IPS-20b (cell line): ENCODE results near the gene PAX8.

ENCODE experiments used
- H3K27ac ChIP-seq: one replicate; pipeline ENCODE4 v1.5.1; 2013; ENCODE audit warnings: low read length
- H3K27me3 ChIP-seq: 2 replicates; pipeline ENCODE4 v1.6.1; 2013; ENCODE audit warnings: mild to moderate bottlenecking, low read length, inconsistent platforms; ENCODE audit not compliant: insufficient read depth
- H3K36me3 ChIP-seq: 2 replicates; pipeline ENCODE4 v1.6.1; 2013; ENCODE audit warnings: low read depth, mild to moderate bottlenecking, inconsistent platforms, low read length, moderate library complexity; ENCODE audit not compliant: insufficient read depth
- H3K4me1 ChIP-seq: 2 replicates; pipeline ENCODE4 v1.6.1; 2013; ENCODE audit warnings: mild to moderate bottlenecking, control low read depth, inconsistent platforms, low read length, moderate library complexity; ENCODE audit not compliant: insufficient read depth
- H3K4me3 ChIP-seq: 2 replicates; pipeline ENCODE4 v1.5.1; 2013; ENCODE audit warnings: mild to moderate bottlenecking, low read length, inconsistent platforms
- H3K9ac ChIP-seq: 2 replicates; pipeline ENCODE4 v1.6.1; 2013; ENCODE audit warnings: low read depth, mild to moderate bottlenecking, inconsistent platforms, low read length, moderate library complexity
- H3K9me3 ChIP-seq: 2 replicates; pipeline ENCODE4 v1.6.1; 2013; ENCODE audit warnings: mild to moderate bottlenecking, low read depth, low read length, inconsistent platforms; ENCODE audit not compliant: insufficient read depth

The PAX8 gene

DNA sequence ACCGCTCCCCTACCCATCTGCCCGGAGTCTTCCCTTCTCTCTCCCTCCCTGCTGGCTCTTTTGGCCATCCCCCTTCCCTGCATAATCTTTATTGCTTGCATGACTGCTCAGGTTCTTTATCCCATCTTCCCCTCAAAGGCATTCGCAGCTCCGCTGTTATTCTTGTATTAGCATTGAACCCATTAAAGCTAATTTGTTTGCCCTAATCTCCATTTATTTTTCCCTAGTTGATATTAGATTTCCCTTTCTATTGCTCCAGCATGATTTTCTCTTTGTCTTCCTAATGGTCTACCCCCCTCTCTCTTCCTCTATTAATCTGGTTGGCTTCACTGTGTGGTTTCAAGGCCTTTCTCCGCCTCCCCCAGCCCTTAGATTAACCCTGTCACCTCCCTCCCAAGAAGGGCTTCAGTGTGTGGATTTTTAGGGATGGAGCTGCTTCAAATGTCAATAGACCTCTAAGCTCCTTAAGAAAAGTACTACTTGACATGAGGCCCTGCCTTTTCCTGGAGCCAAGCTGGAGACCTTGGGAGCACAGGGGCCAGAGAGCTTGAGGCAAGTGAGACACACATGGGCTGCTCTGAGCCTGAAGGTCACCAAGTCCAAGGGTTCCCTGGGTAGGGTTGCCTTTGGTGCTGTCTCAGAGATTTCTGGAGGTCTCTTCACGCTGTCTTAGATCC, 20.1 kb downstream of the PAX8 start:
- Histone ChIP-seq H3K36me3 (0 out of 2 replicates have a peak, but pooled peaks cover 3% of the 10 kb centered on the region), H3K27ac (no peak overlapping the region), H3K9me3 (no peaks in the 10 kb centered on the region), H3K9ac (no peak overlapping the region), H3K4me3 (no peak overlapping the region), H3K27me3 (no peaks in the 10 kb centered on the region), H3K4me1 (no peaks in the 10 kb centered on the region; the same call in 1 of the 2 replicates)

DNA sequence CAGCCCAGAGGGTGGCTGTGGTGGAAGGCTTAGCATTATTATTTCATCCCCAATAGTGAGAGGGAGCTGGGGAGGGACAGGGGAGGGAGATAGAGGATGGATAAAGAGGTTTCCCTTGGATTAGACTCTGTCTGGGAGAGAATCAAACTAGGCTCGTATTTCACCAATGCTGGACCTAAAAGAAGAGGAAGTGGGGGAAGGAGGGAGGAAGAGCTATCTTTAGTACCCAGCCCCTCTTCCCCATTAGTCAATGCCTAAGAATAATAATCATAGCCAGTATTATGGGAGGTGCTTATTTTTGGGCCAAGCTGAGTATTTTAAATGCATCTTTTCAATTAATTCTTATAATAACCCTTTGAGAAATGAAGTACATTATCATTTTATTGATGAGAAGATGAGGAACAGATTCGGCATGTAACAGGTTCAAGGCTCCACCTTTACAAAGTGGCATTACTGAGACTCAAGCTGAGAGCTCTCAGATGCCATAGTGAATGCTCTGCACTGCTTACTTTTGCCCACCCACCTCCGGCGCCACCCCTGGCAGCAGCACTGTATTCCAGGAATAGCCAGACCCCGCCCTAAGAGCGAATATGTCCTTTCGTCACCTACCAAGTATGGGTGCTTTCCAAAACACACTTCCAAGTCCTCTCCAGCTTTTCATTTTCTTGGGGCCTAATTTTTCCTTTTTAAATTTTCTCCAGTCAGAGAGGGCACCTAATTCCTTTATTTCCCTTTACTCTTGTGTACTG, 21.0 kb downstream of the PAX8 start:
- Histone ChIP-seq H3K27me3 (no peaks in the 10 kb centered on the region; the same call in 1 of the 2 replicates), H3K9me3 (no peaks in the 10 kb centered on the region), H3K27ac (no peak overlapping the region), H3K4me3 (no peak overlapping the region), H3K9ac (no peak overlapping the region), H3K4me1 (no peaks in the 10 kb centered on the region; the same call in 1 of the 2 replicates), H3K36me3 (0 out of 2 replicates have a peak, but pooled peaks cover 3% of the 10 kb centered on the region)

DNA sequence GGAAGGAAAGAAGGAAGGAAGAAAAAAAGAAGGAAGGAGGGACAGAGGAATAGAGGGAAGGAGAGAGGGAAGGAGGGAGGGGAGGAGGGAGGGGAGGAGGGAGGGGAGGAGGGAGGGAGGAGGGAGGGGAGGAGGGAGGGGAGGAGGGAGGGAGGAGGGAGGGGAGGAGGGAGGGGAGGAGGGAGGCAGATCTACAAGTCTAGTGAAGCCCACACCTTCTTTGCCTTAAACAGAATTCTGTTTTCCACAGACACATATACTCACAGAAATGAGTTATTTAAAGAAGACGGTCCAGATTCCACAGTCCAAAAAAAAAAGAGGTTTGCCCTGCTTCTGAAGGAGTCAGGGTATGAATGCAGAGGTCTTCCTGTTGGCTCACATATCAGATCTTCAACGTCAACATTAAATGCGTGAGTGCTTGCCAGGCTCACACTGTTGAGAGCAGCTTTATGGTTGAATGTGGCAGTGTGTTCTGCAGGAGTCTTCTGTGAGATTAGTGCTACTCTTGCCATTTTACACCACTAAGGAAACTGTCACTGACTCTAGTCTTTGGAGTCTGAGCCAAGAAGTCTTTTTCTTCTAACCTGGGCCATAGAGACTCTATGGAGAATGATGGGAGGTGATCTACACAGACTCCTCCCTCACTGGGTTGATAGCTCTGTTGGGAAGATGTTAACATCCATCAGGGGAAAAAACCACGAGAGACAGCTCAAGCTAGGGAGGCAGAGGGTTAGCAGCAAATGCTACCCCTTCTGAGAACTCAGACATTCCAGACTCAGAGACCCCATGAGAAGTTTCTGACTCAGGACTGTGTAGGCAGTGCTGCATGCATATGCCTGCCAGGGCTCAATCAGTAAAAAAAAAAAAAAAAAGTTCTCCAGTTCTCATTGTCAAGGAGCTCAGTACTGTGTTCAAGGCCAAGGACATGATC, 23.3 kb downstream of the PAX8 start:
- no peaks in the 10 kb centered on the region; the same call in 1 of the 2 replicates for H3K27me3 ChIP-seq
- H3K4me1 ChIP-seq: no peaks in the 10 kb centered on the region; the same call in 1 of the 2 replicates
- H3K4me3 ChIP-seq: no peak overlapping the region
- no peak overlapping the region for H3K27ac ChIP-seq
- H3K36me3 ChIP-seq: 0 out of 2 replicates have a peak, but pooled peaks cover 3% of the 10 kb centered on the region
- H3K9ac ChIP-seq: no peak overlapping the region
- H3K9me3 ChIP-seq: no peaks in the 10 kb centered on the region

DNA sequence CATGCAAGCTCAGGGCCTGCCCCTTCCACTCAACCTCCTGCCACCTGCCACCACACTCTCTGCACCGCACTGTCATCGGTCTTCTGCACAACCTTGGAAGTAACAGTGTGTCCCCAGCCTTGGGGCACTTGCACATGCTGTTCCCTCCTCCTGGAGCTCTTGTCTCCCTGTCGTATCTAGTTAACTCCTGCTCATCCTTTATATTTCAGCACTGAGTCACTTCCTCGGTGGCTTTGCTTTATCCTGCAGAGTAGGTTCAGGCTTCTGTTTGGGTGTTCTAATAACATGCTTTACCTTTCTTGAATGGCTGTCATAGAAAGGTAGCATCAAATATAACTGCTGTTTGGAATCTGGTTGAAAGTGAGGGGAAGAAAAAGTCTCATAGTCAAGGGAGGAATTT, 25.3 kb downstream of the PAX8 start:
- H3K27me3 ChIP-seq: no peaks in the 10 kb centered on the region; the same call in 1 of the 2 replicates
- H3K36me3 ChIP-seq: no peaks in the 10 kb centered on the region
- H3K9me3 ChIP-seq: no peaks in the 10 kb centered on the region
- no peaks in the 10 kb centered on the region; the same call in 1 of the 2 replicates for H3K4me1 ChIP-seq
- no peak overlapping the region for H3K9ac ChIP-seq
- no peak overlapping the region for H3K27ac ChIP-seq
- H3K4me3 ChIP-seq: no peak overlapping the region

DNA sequence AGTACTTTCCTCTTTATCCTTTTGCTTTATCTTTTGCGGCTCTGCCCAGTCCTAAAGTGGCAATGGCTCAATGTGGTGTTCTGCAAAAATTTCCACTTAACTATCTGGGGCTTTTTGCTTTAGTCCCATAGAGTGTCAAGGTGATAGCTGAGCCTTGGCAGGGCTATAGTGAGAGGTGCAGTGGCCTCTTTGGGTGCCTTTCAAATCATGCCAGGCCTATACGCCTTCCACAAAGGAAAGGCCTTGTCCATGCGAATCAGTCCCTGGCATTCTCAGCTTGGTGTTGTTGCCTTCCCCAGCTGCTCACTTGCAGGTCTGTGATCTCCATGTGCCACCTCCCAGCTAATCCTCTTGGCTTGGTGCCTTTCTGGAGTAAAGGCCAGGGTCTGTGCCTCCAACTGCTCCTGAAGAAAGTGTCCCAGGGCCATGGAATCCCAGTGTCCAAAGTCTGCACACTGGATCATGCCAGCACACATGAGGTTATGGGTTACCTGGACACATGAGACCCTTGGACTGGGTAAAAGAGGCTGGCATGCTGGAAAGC, 26.6 kb downstream of the PAX8 start:
- H3K27ac ChIP-seq: no peak overlapping the region
- H3K9me3 ChIP-seq: no peaks in the 10 kb centered on the region
- H3K4me1 ChIP-seq: no peaks in the 10 kb centered on the region
- no peaks in the 10 kb centered on the region; the same call in 1 of the 2 replicates for H3K27me3 ChIP-seq
- no peaks in the 10 kb centered on the region for H3K36me3 ChIP-seq
- no peak overlapping the region for H3K9ac ChIP-seq
- no peak overlapping the region for H3K4me3 ChIP-seq

DNA sequence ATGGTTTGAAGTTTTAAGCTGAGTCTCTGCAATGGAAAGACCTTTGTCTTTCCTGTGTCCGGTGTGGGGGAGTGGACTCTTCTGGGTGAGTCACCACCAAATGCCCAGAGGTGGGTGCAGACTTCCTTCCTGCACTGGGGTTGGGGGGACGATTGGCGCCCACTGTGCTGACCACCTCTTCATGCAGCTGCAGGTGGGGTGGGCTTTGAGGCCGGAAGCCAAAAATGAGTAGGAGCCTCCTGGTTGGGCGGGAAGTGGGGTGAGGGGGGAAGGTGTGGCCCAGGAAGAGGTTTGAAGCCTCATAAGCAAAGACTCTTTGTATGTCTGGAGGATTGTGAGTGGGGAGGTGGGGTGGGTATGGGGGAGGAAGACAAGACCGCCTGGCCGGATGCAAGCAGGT, 27.6 kb downstream of the PAX8 start:
- Histone ChIP-seq H3K27ac (no peak overlapping the region), H3K9me3 (no peaks in the 10 kb centered on the region), H3K4me1 (no peaks in the 10 kb centered on the region), H3K4me3 (no peak overlapping the region), H3K36me3 (no peaks in the 10 kb centered on the region), H3K27me3 (no peaks in the 10 kb centered on the region; the same call in 1 of the 2 replicates), H3K9ac (no peak overlapping the region)

DNA sequence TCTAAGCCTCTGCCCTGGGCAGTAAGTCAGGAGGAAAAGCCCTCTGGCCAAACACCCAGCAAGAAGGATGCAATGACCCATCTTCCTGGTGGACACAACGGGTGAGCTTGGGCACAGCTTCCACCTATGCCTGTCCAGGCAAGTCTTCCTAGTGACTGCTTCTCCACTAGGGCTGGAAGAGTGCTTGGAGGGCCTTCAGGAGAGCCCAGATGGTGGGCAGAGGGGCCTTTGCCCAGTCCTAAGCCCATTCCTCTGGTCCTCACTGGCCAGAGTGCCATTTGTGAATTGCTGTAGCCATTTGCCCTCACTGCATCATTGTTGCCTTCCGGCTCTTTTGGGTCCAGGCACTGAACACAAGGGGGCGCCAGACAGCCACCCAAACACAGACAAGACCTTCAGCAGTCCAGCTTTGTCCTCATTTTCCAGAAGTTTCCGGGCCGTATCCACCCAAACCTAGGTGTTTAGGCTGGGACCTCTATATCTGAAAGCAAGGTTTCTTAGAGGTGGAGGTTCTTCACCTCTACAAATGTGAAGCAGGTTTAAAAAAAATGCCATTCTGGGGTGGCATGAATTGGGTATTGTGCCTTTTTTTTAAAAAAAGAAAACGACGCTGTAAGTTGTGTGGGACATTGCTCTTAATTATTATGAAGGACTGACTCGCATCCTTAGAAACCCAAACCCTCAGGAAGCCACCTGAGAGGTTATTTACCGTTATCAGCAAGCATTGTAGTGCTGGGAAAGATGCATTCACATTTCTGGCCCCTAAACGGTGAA, 29.5 kb downstream of the PAX8 start:
- Histone ChIP-seq H3K4me1 (no peaks in the 10 kb centered on the region), H3K36me3 (no peaks in the 10 kb centered on the region), H3K9me3 (no peaks in the 10 kb centered on the region), H3K4me3 (no peak overlapping the region), H3K27me3 (no peaks in the 10 kb centered on the region; the same call in 1 of the 2 replicates), H3K9ac (no peak overlapping the region), H3K27ac (no peak overlapping the region)

DNA sequence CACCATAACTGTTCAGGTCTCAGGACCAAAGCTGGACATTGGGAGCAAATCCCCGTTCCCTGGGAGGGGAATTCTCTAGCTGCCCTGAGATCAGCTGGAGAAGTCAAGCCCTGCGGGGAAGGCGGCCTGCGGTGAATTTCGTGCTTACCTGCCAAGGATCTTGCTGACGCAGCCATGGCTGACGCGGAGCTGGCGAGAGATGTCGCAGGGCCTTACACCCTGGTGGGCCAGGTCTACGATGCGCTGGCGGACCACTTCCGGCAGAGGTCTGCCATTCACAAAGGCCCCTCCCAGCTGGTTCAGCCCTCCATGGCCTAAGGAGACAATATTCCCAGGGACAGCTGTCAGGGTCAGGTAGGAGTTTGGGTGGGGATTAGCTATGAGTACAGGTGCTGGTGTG, 32.1 kb downstream of the PAX8 start:
- Histone ChIP-seq H3K9me3 (no peaks in the 10 kb centered on the region), H3K4me1 (no peaks in the 10 kb centered on the region), H3K27me3 (no peaks in the 10 kb centered on the region), H3K4me3 (no peak overlapping the region), H3K27ac (no peak overlapping the region), H3K9ac (no peak overlapping the region), H3K36me3 (no peaks in the 10 kb centered on the region)

DNA sequence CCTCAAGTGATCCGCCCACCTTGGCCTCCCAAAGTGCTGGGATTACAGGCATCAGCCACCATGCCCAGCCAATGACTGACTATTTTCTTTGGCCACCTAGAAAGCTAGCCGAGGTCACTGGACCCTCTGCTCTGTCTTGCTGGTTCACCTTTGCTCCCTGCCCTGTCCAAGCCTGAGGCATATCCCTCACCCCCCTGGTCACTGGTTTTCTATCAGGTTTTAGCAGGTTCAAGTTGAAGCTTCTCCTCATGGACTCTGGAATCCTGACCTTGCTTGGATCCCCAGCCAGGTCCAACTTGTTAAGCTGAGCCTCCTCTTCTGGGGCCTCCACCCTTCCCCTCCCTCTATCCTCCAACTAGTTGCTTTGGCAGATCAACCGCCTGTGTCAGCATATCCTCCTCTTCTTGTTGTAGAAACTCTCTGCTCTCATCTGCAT, 33.4 kb downstream of the PAX8 start:
- Histone ChIP-seq H3K27me3 (no peaks in the 10 kb centered on the region), H3K4me1 (no peaks in the 10 kb centered on the region), H3K9ac (no peak overlapping the region; the same call in 1 of the 2 replicates), H3K9me3 (no peaks in the 10 kb centered on the region), H3K36me3 (no peaks in the 10 kb centered on the region), H3K27ac (no peak overlapping the region), H3K4me3 (no peak overlapping the region)

DNA sequence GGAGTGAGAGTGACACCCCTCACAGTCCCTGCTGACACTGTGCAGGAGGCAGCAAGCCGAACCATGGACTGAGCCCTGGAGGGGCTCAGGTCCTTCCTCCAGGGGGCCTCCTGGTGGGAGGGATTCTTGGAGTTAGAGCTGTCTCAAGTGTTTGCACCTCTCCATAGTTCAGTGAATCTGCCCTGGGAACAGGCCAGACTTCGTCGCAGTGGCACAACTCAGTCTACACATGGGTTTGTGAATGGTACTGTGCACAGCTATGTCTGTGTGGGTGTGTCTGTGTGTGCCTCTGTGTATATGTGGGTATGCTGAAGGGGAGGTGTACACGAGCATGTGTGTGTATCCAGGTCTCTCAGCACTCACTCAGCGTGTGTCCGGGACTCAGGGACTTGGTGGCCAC, 36.4 kb downstream of the PAX8 start:
- no peaks in the 10 kb centered on the region for H3K9me3 ChIP-seq
- H3K9ac ChIP-seq: no peak overlapping the region
- no peaks in the 10 kb centered on the region for H3K4me1 ChIP-seq
- H3K36me3 ChIP-seq: peaks cover 21% of the 10 kb centered on the region
- no peaks in the 10 kb centered on the region for H3K27me3 ChIP-seq
- H3K27ac ChIP-seq: no peak overlapping the region
- no peak overlapping the region for H3K4me3 ChIP-seq
